Breast epithelium (tissue), 4 donors: Measurements from ENCODE around the gene LCN6. TPM values are rescaled to one million over a fixed set of nuclear protein-coding genes. Genes with fewer than 3 reads are reported as not detected.

Experiments
- DNase-seq, 2 donors: peaks; one replicate each; pipeline ENCODE4 v3.0.0-alpha.2; 2019; ENCODE audit warnings: low spot score in 2 of 2
- H3K27ac ChIP-seq, 2 donors: fragments of 200-600 bp; sonication (generic) in 1 of 2; one replicate each; pipeline ENCODE4 v1.5.1; 2016 to 2019; ENCODE audit warnings: mild to moderate bottlenecking in 1 of 2
- H3K27me3 ChIP-seq, 2 donors: fragments of 200-600 bp; sonication (generic) in 1 of 2; one replicate each; pipeline versions ENCODE4 v1.5.1 to v1.6.0; 2017 to 2019; ENCODE audit warnings: control low read depth in 1 of 2, mild to moderate bottlenecking in 1 of 2
- H3K36me3 ChIP-seq: fragments of 200-600 bp; one replicate; pipeline ENCODE4 v1.5.1; 2019
- H3K4me1 ChIP-seq, 2 donors: fragments of 200-600 bp; sonication (generic); one replicate each; pipeline ENCODE4 v1.5.1; 2016 to 2019; ENCODE audit warnings: control low read depth in 1 of 2
- H3K4me3 ChIP-seq, 3 donors: fragments of 200-600 bp; sonication (generic); 1 replicate in 2 of 3; 2 replicates in 1 of 3; pipeline ENCODE4 v1.5.1; 2016 to 2019; ENCODE audit warnings: mild to moderate bottlenecking in 3 of 3, moderate library complexity in 2 of 3
- H3K9me3 ChIP-seq, 2 donors: fragments of 200-600 bp; sonication (generic) in 1 of 2; one replicate each; pipeline ENCODE4 v1.5.1; 2016 to 2019; ENCODE audit warnings: control low read depth in 1 of 2
- CTCF ChIP-seq, 3 donors: fragments of 450-650 bp; IDR thresholded peaks; one replicate each; pipeline ENCODE4 v1.5.1; 2016 to 2017; ENCODE audit warnings: antibody characterized with exemption in 3 of 3, mild to moderate bottlenecking in 3 of 3, moderate library complexity in 3 of 3
- POLR2A ChIP-seq: fragments of 450-650 bp; IDR thresholded peaks from one replicate; pipeline ENCODE4 v1.6.1; 2016; ENCODE audit warnings: antibody characterized with exemption, mild to moderate bottlenecking, moderate library complexity
- POLR2AphosphoS5 ChIP-seq, 3 donors: sonication (generic); formaldehyde crosslinking; IDR thresholded peaks; one replicate each; pipeline ENCODE4 v1.6.1; 2017; ENCODE audit warnings: antibody characterized with exemption in 3 of 3
- intact Hi-C: fragments of 100-400 bp; cut with DNase I; formaldehyde crosslinking; loops from one replicate; pipeline ENCODE4 v1.15.1; 2023; ENCODE audit warnings: low total_unique reads
- total RNA-seq, 3 donors: library from RNA; depleted of rRNA; stranded (reverse); fragments of >200 nt; gene quantifications; one replicate each; pipeline ENCODE4 v1.1.0, GENCODE V29; 2016

LCN6 gene
- total RNA-seq, 3 donors from 2014 or later = 4.1 to 12.2 (median 9.5) TPM

GRCh38 chr9:136740491-136740890 lies 7.8 kb downstream of the LCN6 start:
- no peaks in the 10 kb centered on the region for H3K9me3 ChIP-seq
- intact Hi-C loops = no loop called here
- no peak for DNase-seq
- no peak for TF ChIP-seq CTCF (IDR thresholded peaks at IDR 0.05)
- no peak for TF ChIP-seq POLR2A
- no peak for TF ChIP-seq POLR2AphosphoS5 (IDR thresholded peaks at IDR 0.05)
- H3K4me1 ChIP-seq = peaks cover 8 to 11% of the 10 kb centered on the region in 2 donors
- peaks cover 2 to 61% of the 10 kb centered on the region in 2 donors for H3K27me3 ChIP-seq
- H3K36me3 ChIP-seq = no peaks in the 10 kb centered on the region
- H3K27ac ChIP-seq = no peak overlapping the region
- H3K4me3 ChIP-seq = no peak overlapping the region

DNA sequence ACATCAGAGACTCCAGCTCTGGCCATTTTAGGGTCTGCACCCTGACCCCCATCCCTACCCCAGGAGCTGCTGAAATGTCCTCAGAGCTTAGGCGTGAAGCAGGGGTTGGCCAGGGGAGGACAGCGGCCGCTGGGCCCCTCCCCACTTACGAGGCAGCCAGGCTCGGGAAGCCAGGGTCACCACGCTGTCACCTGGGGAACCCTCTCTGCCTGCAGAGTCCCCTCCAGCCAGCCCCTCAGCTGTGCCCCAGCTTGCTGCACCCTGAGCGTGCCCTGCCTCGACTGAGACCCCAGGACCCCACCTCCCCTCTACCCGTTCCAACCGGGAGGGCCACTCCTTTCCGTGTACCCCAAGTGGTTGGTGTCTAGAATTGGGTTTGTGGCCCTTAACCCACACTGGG lies 8.3 kb downstream of the LCN6 start:
- Histone ChIP-seq H3K9me3 (no peaks in the 10 kb centered on the region), H3K27me3 (peaks cover 2 to 61% of the 10 kb centered on the region in 2 donors), H3K4me1 (peaks cover 8 to 11% of the 10 kb centered on the region in 2 donors), H3K27ac (no peak overlapping the region), H3K4me3 (no peak overlapping the region), H3K36me3 (no peaks in the 10 kb centered on the region)
- no peak for DNase-seq
- intact Hi-C loops = no loop called here
- TF ChIP-seq CTCF (IDR thresholded peaks at IDR 0.05) = no peak
- no peak for TF ChIP-seq POLR2AphosphoS5 (IDR thresholded peaks at IDR 0.05)
- TF ChIP-seq POLR2A = no peak

DNA sequence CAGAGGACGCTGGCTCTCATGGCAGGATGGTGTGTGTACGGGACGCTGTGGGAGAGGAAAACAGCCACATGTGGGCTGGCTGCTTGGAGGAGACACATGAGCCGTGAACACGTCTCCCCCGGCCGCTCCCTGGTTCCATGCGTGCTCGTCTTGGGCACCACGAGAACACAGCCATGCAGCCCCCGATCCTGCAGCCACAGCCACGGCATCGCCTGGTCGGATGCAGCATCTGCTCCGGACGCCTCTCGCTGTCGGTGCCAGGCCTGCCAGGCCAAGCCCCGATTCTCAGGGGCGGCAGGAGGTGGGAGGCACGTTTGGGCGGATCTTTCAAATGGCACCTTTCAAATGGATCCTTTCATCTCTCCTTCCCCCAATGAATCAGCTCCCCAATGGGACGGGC lies 8.8 kb downstream of the LCN6 start:
- peaks cover 8 to 11% of the 10 kb centered on the region in 2 donors for H3K4me1 ChIP-seq
- no peak for DNase-seq
- no peak overlapping the region for H3K27ac ChIP-seq
- no peak overlapping the region for H3K4me3 ChIP-seq
- H3K9me3 ChIP-seq = no peaks in the 10 kb centered on the region
- no peaks in the 10 kb centered on the region for H3K36me3 ChIP-seq
- peaks cover 2 to 60% of the 10 kb centered on the region in 2 donors for H3K27me3 ChIP-seq
- TF ChIP-seq POLR2A = no peak
- no peak for TF ChIP-seq CTCF (IDR thresholded peaks at IDR 0.05)
- TF ChIP-seq POLR2AphosphoS5 (IDR thresholded peaks at IDR 0.05) = no peak
- intact Hi-C loops = no loop called here

- TF ChIP-seq POLR2A (no peak), CTCF (IDR thresholded peaks at IDR 0.05) (no peak), POLR2AphosphoS5 (IDR thresholded peaks at IDR 0.05) (no peak)
- no peak for DNase-seq
- Histone ChIP-seq H3K4me1 (peaks cover 8 to 11% of the 10 kb centered on the region in 2 donors), H3K36me3 (no peaks in the 10 kb centered on the region), H3K9me3 (no peaks in the 10 kb centered on the region), H3K27me3 (peaks cover 2 to 54% of the 10 kb centered on the region in 2 donors), H3K27ac (no peak overlapping the region), H3K4me3 (no peak overlapping the region)
- intact Hi-C loops = no loop called here
These were observed 9.4 kb downstream of the LCN6 start for GRCh38 chr9:136738960-136739359.

DNA sequence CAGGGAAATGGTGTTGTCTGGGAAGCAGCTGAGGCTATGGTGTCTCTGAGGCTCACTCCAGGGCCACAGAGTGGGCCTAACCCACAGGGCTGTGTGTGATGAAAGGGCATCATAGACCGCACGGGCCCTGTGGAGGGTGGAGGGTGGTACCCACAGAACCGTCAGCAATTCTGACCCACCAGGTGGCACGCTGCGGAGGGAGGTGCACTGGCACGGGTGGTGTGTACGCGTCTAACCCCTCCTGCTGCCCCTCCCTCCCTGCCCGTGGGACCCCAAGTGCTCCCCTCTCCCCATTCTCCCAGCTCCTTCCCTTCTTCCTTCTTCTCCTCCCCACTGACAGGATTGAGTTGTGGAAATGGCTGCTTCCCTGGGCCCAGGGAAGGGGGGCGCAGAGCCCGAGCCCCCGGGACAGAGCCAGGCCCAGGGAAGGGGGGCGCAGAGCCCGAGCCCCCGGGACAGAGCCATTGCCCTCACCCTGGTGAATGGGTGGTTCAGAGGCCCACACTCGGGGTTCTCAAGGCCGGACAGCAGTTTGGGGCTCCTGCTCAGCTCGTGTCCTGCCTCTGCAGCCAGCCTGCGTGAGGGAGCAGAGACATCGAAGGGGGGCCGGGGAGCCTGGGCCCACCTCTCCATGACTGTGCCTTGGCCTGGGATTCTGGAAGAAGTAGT lies 12.4 kb downstream of the LCN6 start:
- TF ChIP-seq POLR2AphosphoS5 (IDR thresholded peaks at IDR 0.05) = no peak
- Histone ChIP-seq H3K4me1 (peaks cover 0 to 2% of the 10 kb centered on the region in 2 donors), H3K36me3 (no peaks in the 10 kb centered on the region), H3K27me3 (peaks cover 0 to 24% of the 10 kb centered on the region in 2 donors), H3K27ac (no peak overlapping the region), H3K4me3 (no peak overlapping the region), H3K9me3 (no peaks in the 10 kb centered on the region)
- no peak for DNase-seq
- intact Hi-C loops = no loop called here
